GM15510 (cell line): ENCODE data around the gene PALM.

Experiments
- POLR2A ChIP-seq: IDR thresholded peaks from 3 replicates; pipeline ENCODE4 v1.6.1; 2011; ENCODE audit warnings: borderline replicate concordance; ENCODE audit not compliant: insufficient read length; ENCODE audit errors: extremely low read depth

PALM gene

DNA sequence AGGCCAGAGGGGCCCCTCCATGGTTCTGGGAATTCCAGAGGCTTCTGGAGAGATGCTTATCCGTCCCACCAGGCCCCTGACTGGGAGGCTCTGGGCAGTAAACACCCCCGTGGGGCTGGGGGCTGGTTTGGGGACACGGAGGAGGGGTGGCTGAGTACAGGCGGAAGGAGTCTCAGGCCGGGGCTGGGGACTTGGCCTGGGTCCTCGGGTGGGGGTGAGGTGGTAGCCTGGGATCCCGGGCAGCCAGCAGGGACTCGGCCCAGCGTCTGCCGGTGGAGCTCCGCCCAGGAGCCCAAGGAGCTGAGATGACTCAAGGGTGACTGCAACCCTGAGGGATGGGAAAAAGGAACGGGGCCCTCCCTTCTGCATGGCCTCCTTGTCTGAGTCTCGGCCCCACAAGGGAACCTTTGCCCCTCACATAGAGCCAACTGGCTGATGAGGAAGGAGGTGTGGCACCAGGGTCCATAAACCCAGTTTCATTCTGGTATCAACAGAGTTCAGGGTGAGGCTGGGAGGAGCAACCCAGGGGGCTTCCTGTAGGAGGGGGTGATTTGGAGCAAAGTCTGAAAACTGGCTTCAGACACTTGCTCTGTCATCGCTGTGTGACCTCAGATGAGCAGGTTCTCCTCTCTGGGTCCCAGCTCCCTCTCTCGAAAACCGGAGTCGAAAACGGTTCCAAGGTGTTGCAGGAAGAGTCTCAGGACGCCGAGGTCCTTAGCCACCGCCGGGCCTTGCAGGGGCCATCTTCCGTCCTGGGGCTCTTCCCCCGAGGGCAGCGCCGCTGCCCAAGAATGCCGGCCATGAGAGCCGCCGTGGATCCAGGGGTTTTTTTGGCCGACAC is 43.0 kb downstream of the PALM start:
- no peak for TF ChIP-seq POLR2A

DNA sequence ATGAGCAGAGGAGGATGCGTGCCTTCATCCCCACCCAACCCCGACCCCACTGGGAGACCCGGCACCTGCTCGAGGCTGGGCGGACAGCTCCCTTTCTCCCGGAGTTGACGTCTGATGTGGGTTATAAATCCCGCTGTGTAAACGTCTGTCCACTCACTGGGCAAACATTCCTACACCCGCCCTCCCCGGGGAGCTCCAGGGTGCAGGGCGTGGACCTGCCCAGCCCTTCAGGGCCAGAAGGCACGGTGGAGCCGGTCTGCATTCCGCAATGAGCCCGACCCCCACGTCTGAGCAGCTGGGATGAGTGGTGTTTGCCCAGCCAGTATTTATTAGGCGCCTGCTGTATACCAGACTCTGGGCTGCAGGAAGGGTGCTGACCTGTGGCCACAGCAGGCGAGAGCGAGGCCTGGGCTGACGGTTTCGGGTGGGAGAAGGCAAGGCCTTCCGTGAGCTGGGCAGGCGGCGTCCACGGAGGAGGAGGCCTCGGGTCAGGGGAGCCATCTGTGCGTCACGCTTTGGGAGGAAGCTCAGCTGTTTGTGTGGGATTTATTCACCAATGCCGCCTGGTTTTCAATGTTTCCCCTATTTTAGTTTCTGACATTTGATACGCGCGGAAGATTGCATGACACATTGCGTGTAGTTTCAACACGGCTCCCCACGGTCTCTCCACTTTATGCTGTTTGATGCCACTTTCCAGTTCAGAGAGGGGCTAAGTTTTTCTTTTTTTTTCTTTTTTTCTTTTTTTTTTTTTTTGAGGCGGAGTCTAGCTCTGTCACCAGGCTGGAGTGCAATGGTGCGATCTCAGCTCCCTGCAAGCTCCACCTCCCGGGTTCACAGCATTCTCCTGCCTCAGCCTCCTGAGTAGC is 44.1 kb downstream of the PALM start:
- no peak for TF ChIP-seq POLR2A

GRCh38 chr19:754530-754929 is 45.8 kb downstream of the PALM start:
- TF ChIP-seq POLR2A, result no peak

GRCh38 chr19:755063-755462 is 46.3 kb downstream of the PALM start:
- no peak for TF ChIP-seq POLR2A

GRCh38 chr19:756236-756635 is 47.5 kb downstream of the PALM start:
- no peak for TF ChIP-seq POLR2A

GRCh38 chr19:756821-757688 is 48.3 kb downstream of the PALM start:
- TF ChIP-seq POLR2A, result no peak

GRCh38 chr19:757811-758668 is 49.3 kb downstream of the PALM start:
- TF ChIP-seq POLR2A, result no peak

GRCh38 chr19:763181-763580 is 54.4 kb downstream of the PALM start:
- no peak for TF ChIP-seq POLR2A

DNA sequence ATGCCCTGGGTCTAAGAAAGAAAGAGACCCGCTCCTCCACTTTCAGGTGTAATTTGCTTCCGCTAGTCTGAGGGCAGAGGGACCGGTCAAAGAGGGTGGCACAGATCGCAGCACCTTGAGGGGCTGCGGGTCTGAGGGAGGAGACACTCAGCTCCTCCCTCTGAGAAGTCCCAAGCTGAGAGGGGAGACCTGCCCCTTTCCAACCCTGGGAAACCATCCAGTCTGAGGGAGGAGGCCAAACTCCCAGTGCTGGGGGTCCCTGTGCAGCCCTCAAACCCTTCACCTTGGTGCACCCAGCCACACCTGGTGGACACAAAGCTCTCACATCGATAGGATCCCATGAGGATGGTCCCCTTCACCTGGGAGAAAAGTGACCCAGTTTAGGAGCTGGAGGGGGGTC is 55.1 kb downstream of the PALM start:
- no peak for TF ChIP-seq POLR2A

GRCh38 chr19:764301-764700 is 55.6 kb downstream of the PALM start:
- no peak for TF ChIP-seq POLR2A

- TF ChIP-seq POLR2A, result no peak
These were observed 56.5 kb downstream of the PALM start for GRCh38 chr19:765179-765738.

- TF ChIP-seq POLR2A, result no peak
These were observed 59.7 kb downstream of the PALM start for GRCh38 chr19:768424-768823.

DNA sequence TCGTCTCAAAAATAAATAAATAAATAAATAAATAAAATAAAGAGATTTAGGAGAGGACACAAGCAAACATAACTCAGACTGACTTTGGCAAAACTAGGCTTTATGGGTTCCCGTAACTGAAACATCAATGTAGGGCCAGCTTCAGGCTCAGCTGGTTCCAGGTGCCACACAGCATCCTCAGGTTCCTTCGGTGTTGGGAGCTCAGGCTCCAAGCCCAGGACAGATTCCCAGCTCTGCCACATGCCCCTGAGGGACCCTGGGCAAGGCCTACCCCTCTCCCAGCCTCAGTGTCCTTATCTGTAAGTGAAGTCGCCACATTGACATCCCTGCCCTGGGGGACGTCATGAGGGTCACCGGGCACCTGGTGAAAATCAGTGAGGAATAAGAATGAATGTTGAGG is 60.9 kb downstream of the PALM start:
- TF ChIP-seq POLR2A, result no peak
